Measurements from ENCODE around the gene SYT1. TPM values are rescaled to one million over a fixed set of nuclear protein-coding genes. Genes with fewer than 3 reads are reported as not detected.

The SYT1 gene
- total and polyA plus RNA-seq, 11 donors: 0.08 to 0.86 (median 0.16) TPM; not detected in 6

- Histone ChIP-seq H3K9me3 (no peaks in the 10 kb centered on the region), H3K27me3 (no peaks in the 10 kb centered on the region), H3K4me1 (peaks cover 0 to 7% (median 0%) of the 10 kb centered on the region in 12 donors), H3K4me3 (no peak overlapping the region), H3K36me3 (no peaks in the 10 kb centered on the region), H3K27ac (no peak overlapping the region)
- ATAC-seq (no peak), DNase-seq (no peak)
- 66 to 73% (median 68%) methylated on average over 5 of the region's 5 CpGs for WGBS, 4 donors
- no peak for TF ChIP-seq CTCF (IDR thresholded peaks at IDR 0.05)
- no peak for TF ChIP-seq POLR2A (IDR thresholded peaks at IDR 0.05)
- intact Hi-C loops (cut with DNase I): loop anchor here in 1 of 10 donors (10.0 kb wide), 1 partner anchor 65 kb away; no protein-coding TSS in a partner anchor
Observed at GRCh38 chr12:79299447-79300198, 435.0 kb downstream of the SYT1 start.

DNA sequence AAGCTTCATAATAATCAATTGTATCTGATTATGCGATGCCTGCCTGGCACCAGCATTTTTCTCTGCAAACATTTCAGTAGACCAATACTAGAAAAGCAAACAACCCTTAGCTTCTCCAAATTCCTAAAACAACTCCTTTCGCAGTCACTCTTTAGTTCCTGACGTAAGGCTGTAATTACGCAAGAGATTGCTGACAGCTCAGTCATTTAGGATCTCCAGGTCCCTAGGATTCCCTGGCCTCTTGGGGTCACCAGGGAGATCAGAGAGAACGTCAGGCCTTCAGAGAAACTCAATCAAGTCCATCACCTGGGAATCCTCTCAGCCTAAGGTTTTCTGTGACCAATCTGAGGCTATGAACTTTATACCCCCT is 435.6 kb downstream of the SYT1 start:
- TF ChIP-seq POLR2A (IDR thresholded peaks at IDR 0.05): no peak
- no peak for TF ChIP-seq CTCF (IDR thresholded peaks at IDR 0.05)
- no peaks in the 10 kb centered on the region for H3K27me3 ChIP-seq
- no peak for ATAC-seq
- intact Hi-C loops (cut with DNase I): no loop called here
- peaks cover 0 to 7% (median 0%) of the 10 kb centered on the region in 12 donors for H3K4me1 ChIP-seq
- no peaks in the 10 kb centered on the region for H3K9me3 ChIP-seq
- no peak overlapping the region for H3K27ac ChIP-seq
- WGBS, 4 donors: 84 to 94% (median 91%) methylated on average over 5 of the region's 5 CpGs
- H3K4me3 ChIP-seq: no peak overlapping the region
- DNase-seq: no peak
- no peaks in the 10 kb centered on the region for H3K36me3 ChIP-seq

DNA sequence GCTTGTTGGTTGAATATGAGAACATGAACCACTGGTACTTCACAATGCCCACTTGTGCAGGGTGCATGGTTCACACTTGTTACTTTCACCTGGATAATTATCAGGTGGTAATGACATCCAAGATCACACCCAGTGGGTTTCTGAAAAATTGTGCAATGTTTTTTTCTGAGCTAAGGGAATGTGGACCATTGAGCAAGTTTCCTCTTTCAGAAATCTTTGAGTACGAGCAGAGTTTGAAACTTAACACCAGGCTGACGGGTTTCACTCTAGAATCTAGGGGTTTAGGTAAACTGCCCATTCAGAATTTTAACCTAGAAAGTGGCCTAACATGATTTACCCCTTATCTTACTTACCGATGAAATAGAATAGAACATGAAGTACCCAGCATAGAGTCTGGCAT is 436.6 kb downstream of the SYT1 start:
- no peak overlapping the region for H3K4me3 ChIP-seq
- ATAC-seq (no peak), DNase-seq (no peak)
- WGBS, 4 donors: 59 to 91% (median 80%) methylated on average over 3 of the region's 3 CpGs
- no peaks in the 10 kb centered on the region for H3K27me3 ChIP-seq
- H3K4me1 ChIP-seq: peaks cover 0 to 7% (median 0%) of the 10 kb centered on the region in 12 donors
- intact Hi-C loops (cut with DNase I): no loop called here
- no peaks in the 10 kb centered on the region for H3K9me3 ChIP-seq
- H3K27ac ChIP-seq: peak overlapping the region in 2 of 12 donors; percentile 1 to 47
- no peak for TF ChIP-seq POLR2A (IDR thresholded peaks at IDR 0.05)
- TF ChIP-seq CTCF (IDR thresholded peaks at IDR 0.05): no peak
- H3K36me3 ChIP-seq: no peaks in the 10 kb centered on the region

- TF ChIP-seq POLR2A (IDR thresholded peaks at IDR 0.05) (no peak), CTCF (IDR thresholded peaks at IDR 0.05) (no peak)
- DNase-seq (no peak), ATAC-seq (peak in 3 of 4 donors; percentile 32 to 96 (median 58))
- no peaks in the 10 kb centered on the region for H3K9me3 ChIP-seq
- intact Hi-C loops (cut with DNase I): no loop called here
- H3K4me3 ChIP-seq: no peak overlapping the region
- H3K27me3 ChIP-seq: no peaks in the 10 kb centered on the region
- H3K36me3 ChIP-seq: no peaks in the 10 kb centered on the region
- peaks cover 0 to 7% (median 0%) of the 10 kb centered on the region in 12 donors for H3K4me1 ChIP-seq
- peak overlapping the region in 4 of 12 donors; percentile 1 to 47 (median 24) for H3K27ac ChIP-seq
- 58 to 67% (median 62%) methylated on average over 9 of the region's 9 CpGs for WGBS, 4 donors
Observed at GRCh38 chr12:79302162-79302814, 437.7 kb downstream of the SYT1 start.
